Neural cell (in vitro differentiated cells): ENCODE results near the gene NR2F6. TPM values are rescaled to one million over a fixed set of nuclear protein-coding genes. Genes with fewer than 3 reads are reported as not detected.

Experiments
- H2AFZ ChIP-seq: fragments of 200-600, 300-800 bp; sonication (generic), shearing (Covaris generic); 2 replicates; pipeline ENCODE4 v1.6.0; 2014; ENCODE audit warnings: low read depth, mild to moderate bottlenecking, antibody characterized with exemption, low read length, moderate library complexity
- H3F3A ChIP-seq: fragments of 200-600 bp; shearing (Covaris generic); 2 replicates; pipeline ENCODE4 v1.6.1; 2016; ENCODE audit warnings: mild to moderate bottlenecking, moderate library complexity, mixed read lengths, antibody characterized with exemption, low read length; ENCODE audit not compliant: insufficient read depth, poor library complexity, severe bottlenecking
- H3K27ac ChIP-seq: fragments of 200-600, 300-800 bp; sonication (generic), shearing (Covaris generic); 2 replicates; pipeline ENCODE4 v1.5.1; 2014; ENCODE audit warnings: mild to moderate bottlenecking, low read length, moderate library complexity
- H3K27me3 ChIP-seq: fragments of 300-800, 200-600 bp; sonication (generic), shearing (Covaris generic); 2 replicates; pipeline ENCODE4 v1.6.0; 2014; ENCODE audit warnings: mild to moderate bottlenecking, low read depth, low read length, moderate library complexity; ENCODE audit not compliant: insufficient read depth
- H3K36me3 ChIP-seq: fragments of 300-800, 200-600 bp; sonication (generic), shearing (Covaris generic); 2 replicates; pipeline ENCODE4 v1.5.1; 2014; ENCODE audit warnings: mild to moderate bottlenecking, antibody characterized with exemption, low read length, moderate library complexity; ENCODE audit not compliant: insufficient read depth
- H3K4me2 ChIP-seq: fragments of 300-800, 200-600 bp; sonication (generic), shearing (Covaris generic); 2 replicates; pipeline ENCODE4 v1.6.0; 2014; ENCODE audit warnings: mild to moderate bottlenecking, low read length
- H3K4me3 ChIP-seq: fragments of 300-800, 200-600 bp; sonication (generic), shearing (Covaris generic); 2 replicates; pipeline ENCODE4 v1.5.1; 2014; ENCODE audit warnings: mild to moderate bottlenecking, low read length, moderate library complexity
- H3K79me2 ChIP-seq: fragments of 200-600 bp; shearing (Covaris generic); replicated peaks from 2 replicates; pipeline ENCODE4 v1.6.0; 2014; ENCODE audit warnings: mild to moderate bottlenecking, low read length, moderate library complexity; ENCODE audit not compliant: insufficient read depth
- H3K9ac ChIP-seq: fragments of 300-800, 200-600 bp; sonication (generic), shearing (Covaris generic); 2 replicates; pipeline ENCODE4 v1.6.1; 2016; ENCODE audit warnings: mild to moderate bottlenecking, low read length, mixed read lengths
- H3K9me2 ChIP-seq: fragments of 200-600 bp; shearing (Covaris generic); 2 replicates; pipeline ENCODE4 v1.6.1; 2016; ENCODE audit warnings: mild to moderate bottlenecking, low read length, mixed read lengths; ENCODE audit not compliant: insufficient read depth
- H3K9me3 ChIP-seq: fragments of 200-600, 300-800 bp; sonication (generic), shearing (Covaris generic); 2 replicates; pipeline ENCODE4 v1.6.1; 2016; ENCODE audit warnings: mild to moderate bottlenecking, mixed run types, low read length, moderate library complexity, mixed read lengths
- H4K20me1 ChIP-seq: fragments of 200-600 bp; shearing (Covaris generic); 2 replicates; pipeline ENCODE4 v1.6.1; 2016; ENCODE audit warnings: mild to moderate bottlenecking, mixed run types; ENCODE audit not compliant: insufficient read depth
- EP300 ChIP-seq: fragments of 450-650 bp; conservative IDR thresholded peaks from 2 replicates; pipeline ENCODE4 v1.6.1; 2014; ENCODE audit warnings: antibody characterized with exemption, mild to moderate bottlenecking, moderate library complexity; ENCODE audit not compliant: poor library complexity, severe bottlenecking
- EZH2 ChIP-seq: fragments of 200-600, 300-800 bp; shearing (Covaris generic), sonication (generic); IDR thresholded peaks from 2 replicates; pipeline ENCODE4 v1.6.1; 2014; ENCODE audit warnings: antibody characterized with exemption, low read length, borderline replicate concordance, mild to moderate bottlenecking; ENCODE audit not compliant: insufficient read depth, poor library complexity, severe bottlenecking
- MXI1 ChIP-seq: fragments of 450-650 bp; conservative IDR thresholded peaks from 2 replicates; pipeline ENCODE4 v1.6.1; 2014; ENCODE audit warnings: antibody characterized with exemption, mild to moderate bottlenecking; ENCODE audit not compliant: poor library complexity, severe bottlenecking
- POLR2AphosphoS5 ChIP-seq: IDR thresholded peaks from 2 replicates; pipeline ENCODE4 v1.6.1; 2012
- RAD21 ChIP-seq: fragments of 450-650 bp; conservative IDR thresholded peaks from 2 replicates; pipeline ENCODE4 v1.6.1; 2014; ENCODE audit warnings: antibody characterized with exemption, mild to moderate bottlenecking, moderate library complexity
- SMC3 ChIP-seq: fragments of 450-650 bp; conservative IDR thresholded peaks from 2 replicates; pipeline ENCODE4 v1.6.1; 2014; ENCODE audit warnings: antibody characterized with exemption, mild to moderate bottlenecking, moderate library complexity; ENCODE audit not compliant: poor library complexity
- TAF1 ChIP-seq: IDR thresholded peaks from 2 replicates; pipeline ENCODE4 v1.6.1; 2012; ENCODE audit warnings: low read depth
- polyA plus RNA-seq: library from polyadenylated mRNA; depleted of rRNA; stranded (reverse); fragments of >200 nt; gene quantifications from 2 replicates; pipeline ENCODE4 v1.2.3, GENCODE V29; 2014
- TF ChIP-seq, protein P1 (sequence below): IDR thresholded peaks from 2 replicates; pipeline ENCODE4 v1.6.1; 2012; ENCODE audit warnings: borderline replicate concordance
- TF ChIP-seq, protein P2 (sequence below): fragments of 450-650 bp; IDR thresholded peaks from 2 replicates; pipeline ENCODE4 v1.5.1; 2014; ENCODE audit warnings: antibody characterized with exemption, mild to moderate bottlenecking, moderate library complexity; ENCODE audit not compliant: poor library complexity, severe bottlenecking

NR2F6 gene
- polyA plus RNA-seq, 1 donor from 2014 or later = 26.9 TPM

GRCh38 chr19:17281391-17282304 is 35.9 kb upstream of the NR2F6 start, which contains the start of gene ANKLE1:
Gene ANKLE1 (plus strand): TSS chr19:17281901. CDS start chr19:17281921, 20 bp downstream.
- Histone ChIP-seq H3K27me3 (peaks cover 12% of the 10 kb centered on the region), H3F3A (no peaks in the 10 kb centered on the region), H3K9me3 (no peaks in the 10 kb centered on the region), H3K79me2 (no peaks in the 10 kb centered on the region), H3K4me3 (peak within 1 kb of the TSS; percentile 38), H3K27ac (no peak within 1 kb of the TSS), H3K4me2 (no peak within 1 kb of the TSS), H3K9me2 (no peaks in the 10 kb centered on the region), H3K36me3 (no peaks in the 10 kb centered on the region), H4K20me1 (no peaks in the 10 kb centered on the region), H3K9ac (no peak within 1 kb of the TSS), H2AFZ (no peak within 1 kb of the TSS)
- TF ChIP-seq, protein P1, sequence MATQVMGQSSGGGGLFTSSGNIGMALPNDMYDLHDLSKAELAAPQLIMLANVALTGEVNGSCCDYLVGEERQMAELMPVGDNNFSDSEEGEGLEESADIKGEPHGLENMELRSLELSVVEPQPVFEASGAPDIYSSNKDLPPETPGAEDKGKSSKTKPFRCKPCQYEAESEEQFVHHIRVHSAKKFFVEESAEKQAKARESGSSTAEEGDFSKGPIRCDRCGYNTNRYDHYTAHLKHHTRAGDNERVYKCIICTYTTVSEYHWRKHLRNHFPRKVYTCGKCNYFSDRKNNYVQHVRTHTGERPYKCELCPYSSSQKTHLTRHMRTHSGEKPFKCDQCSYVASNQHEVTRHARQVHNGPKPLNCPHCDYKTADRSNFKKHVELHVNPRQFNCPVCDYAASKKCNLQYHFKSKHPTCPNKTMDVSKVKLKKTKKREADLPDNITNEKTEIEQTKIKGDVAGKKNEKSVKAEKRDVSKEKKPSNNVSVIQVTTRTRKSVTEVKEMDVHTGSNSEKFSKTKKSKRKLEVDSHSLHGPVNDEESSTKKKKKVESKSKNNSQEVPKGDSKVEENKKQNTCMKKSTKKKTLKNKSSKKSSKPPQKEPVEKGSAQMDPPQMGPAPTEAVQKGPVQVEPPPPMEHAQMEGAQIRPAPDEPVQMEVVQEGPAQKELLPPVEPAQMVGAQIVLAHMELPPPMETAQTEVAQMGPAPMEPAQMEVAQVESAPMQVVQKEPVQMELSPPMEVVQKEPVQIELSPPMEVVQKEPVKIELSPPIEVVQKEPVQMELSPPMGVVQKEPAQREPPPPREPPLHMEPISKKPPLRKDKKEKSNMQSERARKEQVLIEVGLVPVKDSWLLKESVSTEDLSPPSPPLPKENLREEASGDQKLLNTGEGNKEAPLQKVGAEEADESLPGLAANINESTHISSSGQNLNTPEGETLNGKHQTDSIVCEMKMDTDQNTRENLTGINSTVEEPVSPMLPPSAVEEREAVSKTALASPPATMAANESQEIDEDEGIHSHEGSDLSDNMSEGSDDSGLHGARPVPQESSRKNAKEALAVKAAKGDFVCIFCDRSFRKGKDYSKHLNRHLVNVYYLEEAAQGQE = no peak
- TF ChIP-seq RAD21 (no peak), EZH2 (no peak), MXI1 (no peak), SMC3 (no peak), TAF1 (no peak), POLR2AphosphoS5 (no peak), EP300 (no peak)
- TF ChIP-seq, protein P2, sequence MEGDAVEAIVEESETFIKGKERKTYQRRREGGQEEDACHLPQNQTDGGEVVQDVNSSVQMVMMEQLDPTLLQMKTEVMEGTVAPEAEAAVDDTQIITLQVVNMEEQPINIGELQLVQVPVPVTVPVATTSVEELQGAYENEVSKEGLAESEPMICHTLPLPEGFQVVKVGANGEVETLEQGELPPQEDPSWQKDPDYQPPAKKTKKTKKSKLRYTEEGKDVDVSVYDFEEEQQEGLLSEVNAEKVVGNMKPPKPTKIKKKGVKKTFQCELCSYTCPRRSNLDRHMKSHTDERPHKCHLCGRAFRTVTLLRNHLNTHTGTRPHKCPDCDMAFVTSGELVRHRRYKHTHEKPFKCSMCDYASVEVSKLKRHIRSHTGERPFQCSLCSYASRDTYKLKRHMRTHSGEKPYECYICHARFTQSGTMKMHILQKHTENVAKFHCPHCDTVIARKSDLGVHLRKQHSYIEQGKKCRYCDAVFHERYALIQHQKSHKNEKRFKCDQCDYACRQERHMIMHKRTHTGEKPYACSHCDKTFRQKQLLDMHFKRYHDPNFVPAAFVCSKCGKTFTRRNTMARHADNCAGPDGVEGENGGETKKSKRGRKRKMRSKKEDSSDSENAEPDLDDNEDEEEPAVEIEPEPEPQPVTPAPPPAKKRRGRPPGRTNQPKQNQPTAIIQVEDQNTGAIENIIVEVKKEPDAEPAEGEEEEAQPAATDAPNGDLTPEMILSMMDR = no peak

DNA sequence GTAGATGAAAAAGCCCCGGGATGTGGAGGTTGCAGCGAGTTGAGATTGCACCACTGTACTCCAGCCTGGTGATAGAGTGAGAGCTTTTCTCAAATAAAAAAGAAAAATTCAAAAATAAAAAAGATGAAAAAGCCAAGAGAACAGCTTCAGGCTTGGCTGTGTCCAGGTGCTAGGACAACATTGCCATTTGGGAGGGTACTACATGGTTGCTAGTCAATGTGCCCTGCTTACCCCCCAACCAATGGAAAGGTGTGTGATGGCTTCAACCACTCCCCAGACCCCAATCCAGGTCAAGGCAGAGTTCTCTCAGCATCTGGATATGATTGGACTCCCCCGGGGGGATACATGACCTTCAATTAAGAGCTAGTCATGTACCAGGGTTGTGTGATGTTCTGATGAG is 33.7 kb upstream of the NR2F6 start:
- Histone ChIP-seq H3K9me3 (no peaks in the 10 kb centered on the region), H3K36me3 (no peaks in the 10 kb centered on the region), H3K4me2 (no peak overlapping the region), H2AFZ (no peak overlapping the region), H3K9ac (no peak overlapping the region), H3K27ac (no peak overlapping the region), H3K27me3 (peaks cover 12% of the 10 kb centered on the region), H3K79me2 (no peaks in the 10 kb centered on the region), H3F3A (no peaks in the 10 kb centered on the region), H3K4me3 (no peak overlapping the region), H3K9me2 (no peaks in the 10 kb centered on the region), H4K20me1 (no peaks in the 10 kb centered on the region)
- no peak for TF ChIP-seq EZH2
- TF ChIP-seq SMC3 = no peak
- TF ChIP-seq, protein P2 = no peak
- TF ChIP-seq, protein P1 = no peak
- no peak for TF ChIP-seq MXI1
- no peak for TF ChIP-seq RAD21
- no peak for TF ChIP-seq TAF1
- TF ChIP-seq POLR2AphosphoS5 = no peak
- no peak for TF ChIP-seq EP300
